HCT116 (cell line): Measurements from ENCODE around the gene TEX22.

ENCODE experiments used
- EZH2phosphoT487 ChIP-seq: fragments of 200-600 bp; IDR thresholded peaks from 2 replicates; pipeline ENCODE4 v1.6.1; 2018; ENCODE audit warnings: antibody characterized with exemption, borderline replicate concordance
- POLR2A ChIP-seq: IDR thresholded peaks from 2 replicates; pipeline ENCODE4 v1.7.0; 2011; ENCODE audit warnings: borderline replicate concordance; ENCODE audit not compliant: insufficient read depth, insufficient read length; ENCODE audit errors: extremely low read depth

DNA sequence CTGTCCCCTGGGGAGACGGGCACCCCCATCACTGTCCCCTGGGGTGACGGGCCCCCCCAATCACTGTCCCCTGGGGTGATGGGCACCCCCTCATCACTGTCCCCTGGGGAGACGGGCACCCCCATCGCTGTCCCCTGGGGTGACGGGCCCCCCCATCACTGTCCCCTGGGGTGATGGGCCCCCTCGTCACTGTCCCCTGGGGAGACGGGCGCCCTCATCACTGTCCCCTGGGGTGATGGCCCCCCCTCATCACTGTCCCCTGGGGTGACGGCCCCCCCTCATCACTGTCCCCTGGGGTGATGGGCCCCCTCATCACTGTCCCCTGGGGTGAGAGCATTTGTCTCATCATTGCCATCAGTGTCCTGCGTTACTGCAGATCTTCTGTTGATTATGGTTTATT is 45.2 kb upstream of the TEX22 start:
- TF ChIP-seq EZH2phosphoT487 (no peak), POLR2A (no peak)
